Neural cell (in vitro differentiated cells): Measurements from ENCODE around the gene SDC3. TPM values are rescaled to one million over a fixed set of nuclear protein-coding genes. Genes with fewer than 3 reads are reported as not detected.

Source experiments
- H2AFZ ChIP-seq: fragments of 200-600, 300-800 bp; sonication (generic), shearing (Covaris generic); 2 replicates; pipeline ENCODE4 v1.6.0; 2014; ENCODE audit warnings: low read depth, mild to moderate bottlenecking, antibody characterized with exemption, low read length, moderate library complexity
- H3F3A ChIP-seq: fragments of 200-600 bp; shearing (Covaris generic); 2 replicates; pipeline ENCODE4 v1.6.1; 2016; ENCODE audit warnings: mild to moderate bottlenecking, moderate library complexity, mixed read lengths, antibody characterized with exemption, low read length; ENCODE audit not compliant: insufficient read depth, poor library complexity, severe bottlenecking
- H3K27ac ChIP-seq: fragments of 200-600, 300-800 bp; sonication (generic), shearing (Covaris generic); 2 replicates; pipeline ENCODE4 v1.5.1; 2014; ENCODE audit warnings: mild to moderate bottlenecking, low read length, moderate library complexity
- H3K27me3 ChIP-seq: fragments of 300-800, 200-600 bp; sonication (generic), shearing (Covaris generic); 2 replicates; pipeline ENCODE4 v1.6.0; 2014; ENCODE audit warnings: mild to moderate bottlenecking, low read depth, low read length, moderate library complexity; ENCODE audit not compliant: insufficient read depth
- H3K36me3 ChIP-seq: fragments of 300-800, 200-600 bp; sonication (generic), shearing (Covaris generic); 2 replicates; pipeline ENCODE4 v1.5.1; 2014; ENCODE audit warnings: mild to moderate bottlenecking, antibody characterized with exemption, low read length, moderate library complexity; ENCODE audit not compliant: insufficient read depth
- H3K4me2 ChIP-seq: fragments of 300-800, 200-600 bp; sonication (generic), shearing (Covaris generic); 2 replicates; pipeline ENCODE4 v1.6.0; 2014; ENCODE audit warnings: mild to moderate bottlenecking, low read length
- H3K4me3 ChIP-seq: fragments of 300-800, 200-600 bp; sonication (generic), shearing (Covaris generic); 2 replicates; pipeline ENCODE4 v1.5.1; 2014; ENCODE audit warnings: mild to moderate bottlenecking, low read length, moderate library complexity
- H3K79me2 ChIP-seq: fragments of 200-600 bp; shearing (Covaris generic); replicated peaks from 2 replicates; pipeline ENCODE4 v1.6.0; 2014; ENCODE audit warnings: mild to moderate bottlenecking, low read length, moderate library complexity; ENCODE audit not compliant: insufficient read depth
- H3K9ac ChIP-seq: fragments of 300-800, 200-600 bp; sonication (generic), shearing (Covaris generic); 2 replicates; pipeline ENCODE4 v1.6.1; 2016; ENCODE audit warnings: mild to moderate bottlenecking, low read length, mixed read lengths
- H3K9me2 ChIP-seq: fragments of 200-600 bp; shearing (Covaris generic); 2 replicates; pipeline ENCODE4 v1.6.1; 2016; ENCODE audit warnings: mild to moderate bottlenecking, low read length, mixed read lengths; ENCODE audit not compliant: insufficient read depth
- H3K9me3 ChIP-seq: fragments of 200-600, 300-800 bp; sonication (generic), shearing (Covaris generic); 2 replicates; pipeline ENCODE4 v1.6.1; 2016; ENCODE audit warnings: mild to moderate bottlenecking, mixed run types, low read length, moderate library complexity, mixed read lengths
- H4K20me1 ChIP-seq: fragments of 200-600 bp; shearing (Covaris generic); 2 replicates; pipeline ENCODE4 v1.6.1; 2016; ENCODE audit warnings: mild to moderate bottlenecking, mixed run types; ENCODE audit not compliant: insufficient read depth
- CTCF ChIP-seq: fragments of 450-650 bp; IDR thresholded peaks from 2 replicates; pipeline ENCODE4 v1.5.1; 2014; ENCODE audit warnings: antibody characterized with exemption, mild to moderate bottlenecking, moderate library complexity; ENCODE audit not compliant: poor library complexity, severe bottlenecking
- EP300 ChIP-seq: fragments of 450-650 bp; conservative IDR thresholded peaks from 2 replicates; pipeline ENCODE4 v1.6.1; 2014; ENCODE audit warnings: antibody characterized with exemption, mild to moderate bottlenecking, moderate library complexity; ENCODE audit not compliant: poor library complexity, severe bottlenecking
- EZH2 ChIP-seq: fragments of 200-600, 300-800 bp; shearing (Covaris generic), sonication (generic); IDR thresholded peaks from 2 replicates; pipeline ENCODE4 v1.6.1; 2014; ENCODE audit warnings: antibody characterized with exemption, low read length, borderline replicate concordance, mild to moderate bottlenecking; ENCODE audit not compliant: insufficient read depth, poor library complexity, severe bottlenecking
- MXI1 ChIP-seq: fragments of 450-650 bp; conservative IDR thresholded peaks from 2 replicates; pipeline ENCODE4 v1.6.1; 2014; ENCODE audit warnings: antibody characterized with exemption, mild to moderate bottlenecking; ENCODE audit not compliant: poor library complexity, severe bottlenecking
- POLR2AphosphoS5 ChIP-seq: IDR thresholded peaks from 2 replicates; pipeline ENCODE4 v1.6.1; 2012
- RAD21 ChIP-seq: fragments of 450-650 bp; conservative IDR thresholded peaks from 2 replicates; pipeline ENCODE4 v1.6.1; 2014; ENCODE audit warnings: antibody characterized with exemption, mild to moderate bottlenecking, moderate library complexity
- REST ChIP-seq: IDR thresholded peaks from 2 replicates; pipeline ENCODE4 v1.6.1; 2012; ENCODE audit warnings: borderline replicate concordance
- SMC3 ChIP-seq: fragments of 450-650 bp; conservative IDR thresholded peaks from 2 replicates; pipeline ENCODE4 v1.6.1; 2014; ENCODE audit warnings: antibody characterized with exemption, mild to moderate bottlenecking, moderate library complexity; ENCODE audit not compliant: poor library complexity
- TAF1 ChIP-seq: IDR thresholded peaks from 2 replicates; pipeline ENCODE4 v1.6.1; 2012; ENCODE audit warnings: low read depth
- polyA minus RNA-seq: library from RNA; depleted of rRNA, polyadenylated mRNA; stranded (reverse); fragments of >200 nt; gene quantifications from 2 replicates; pipeline ENCODE4 v1.2.3, GENCODE V29; 2014
- polyA plus RNA-seq: library from polyadenylated mRNA; depleted of rRNA; stranded (reverse); fragments of >200 nt; gene quantifications from 2 replicates; pipeline ENCODE4 v1.2.3, GENCODE V29; 2014

The SDC3 gene
- 55.2 and 79.5 TPM in 2 replicates for polyA plus RNA-seq
- 142 and 179 TPM in 2 replicates for polyA minus RNA-seq

DNA sequence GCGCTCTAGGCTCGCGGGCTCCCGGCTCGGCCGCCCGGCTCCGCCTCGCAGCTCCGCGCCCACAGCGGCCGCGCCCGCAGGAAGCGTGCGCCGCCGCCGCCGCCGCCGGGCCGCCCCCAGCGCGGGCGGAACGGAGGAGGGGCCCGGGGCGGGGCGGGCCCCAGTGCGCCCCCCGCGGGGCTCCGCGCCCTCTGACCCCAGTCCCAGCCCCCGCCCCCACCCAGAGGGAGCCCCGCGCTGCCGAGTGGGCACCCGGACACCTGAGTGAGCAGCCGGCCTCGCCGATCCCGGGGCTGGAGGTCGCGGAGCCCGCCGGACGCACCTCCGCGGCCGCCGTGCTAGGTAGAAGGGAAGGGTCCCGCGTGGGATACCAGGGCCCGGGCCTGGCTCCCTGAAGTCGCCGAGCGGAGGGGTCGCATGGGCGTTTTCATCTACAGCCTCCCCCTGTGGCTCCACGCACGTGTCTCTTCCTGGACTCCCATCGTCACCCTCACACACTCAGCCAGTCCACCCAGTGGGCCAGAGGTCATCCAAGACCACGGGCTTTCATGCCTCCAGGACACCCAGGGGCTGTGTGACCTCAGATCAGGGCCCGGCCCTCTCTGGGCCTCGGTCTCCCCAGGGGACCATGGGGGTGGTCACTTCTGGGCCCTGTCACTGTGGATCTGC lies at the start of gene SDC3:
SDC3 (minus strand) TSS at position 63 of the 669 bp plus-strand sequence. CDS start 172 bp downstream, outside the sequence.
- H3K4me2 ChIP-seq: peak within 1 kb of the TSS; percentile 92
- peak within 1 kb of the TSS; percentile 33 for H2AFZ ChIP-seq
- peak within 1 kb of the TSS; percentile 98 for H3K4me3 ChIP-seq
- no peaks in the 10 kb centered on the region for H3K9me3 ChIP-seq
- H3K36me3 ChIP-seq: no peaks in the 10 kb centered on the region
- peak within 1 kb of the TSS; percentile 94 for H3K9ac ChIP-seq
- no peaks in the 10 kb centered on the region for H3K27me3 ChIP-seq
- TF ChIP-seq SMC3: no peak
- TF ChIP-seq MXI1: peak; percentile 39
- TF ChIP-seq CTCF: no peak
- no peak for TF ChIP-seq EP300
- peak; percentile 43 for TF ChIP-seq POLR2AphosphoS5
- no peak for TF ChIP-seq TAF1
- peak; percentile 23 for TF ChIP-seq REST
- no peak for TF ChIP-seq EZH2
- TF ChIP-seq RAD21: no peak
- H3F3A ChIP-seq: no peaks in the 10 kb centered on the region
- H3K27ac ChIP-seq: peak within 1 kb of the TSS; percentile 75
- H3K9me2 ChIP-seq: no peaks in the 10 kb centered on the region
- H3K79me2 ChIP-seq: peaks cover 47% of the 10 kb centered on the region
- H4K20me1 ChIP-seq: peaks cover 8% of the 10 kb centered on the region

- no peak overlapping the region for H2AFZ ChIP-seq
- peaks cover 21% of the 10 kb centered on the region for H3K79me2 ChIP-seq
- H3K36me3 ChIP-seq: peaks cover 21% of the 10 kb centered on the region
These were observed 49.1 kb upstream of the SDC3 start for GRCh38 chr1:30957560-30958222.

More at GRCh38 chr1:30957560-30958222, 49.1 kb upstream of the SDC3 start:
- H3K4me2 ChIP-seq: no peak overlapping the region
- H4K20me1 ChIP-seq: no peaks in the 10 kb centered on the region
- H3K27me3 ChIP-seq: no peaks in the 10 kb centered on the region
- H3K9me3 ChIP-seq: no peaks in the 10 kb centered on the region
- H3K4me3 ChIP-seq: no peak overlapping the region
- no peak overlapping the region for H3K9ac ChIP-seq
- no peaks in the 10 kb centered on the region for H3F3A ChIP-seq
- TF ChIP-seq EZH2 (no peak), SMC3 (no peak), POLR2AphosphoS5 (no peak), REST (no peak), RAD21 (no peak), MXI1 (no peak), CTCF (no peak), EP300 (no peak), TAF1 (no peak)
- H3K9me2 ChIP-seq: no peaks in the 10 kb centered on the region
- no peak overlapping the region for H3K27ac ChIP-seq
